IMR-90 (cell line): ENCODE measurements around the gene GNB1L. TPM values are rescaled to one million over a fixed set of nuclear protein-coding genes. Genes with fewer than 3 reads are reported as not detected.

Source experiments
- ATAC-seq: fragments of 200-7000 bp; cut with Tn5 transposase; 2 replicates; pipeline ENCODE4 v1.9.1; 2020; ENCODE audit warnings: low read depth, mild to moderate bottlenecking, moderate library complexity
- BruUV-seq: library from RNA; stranded (reverse); fragments of 400-500 nt; replicated peaks from 2 replicates; lab custom pipeline; 2021; lab: Mats Ljungman, UMichigan
- CTCF ChIA-PET: fragments of 300-600 bp; formaldehyde crosslinking; extraction: SDS; loops from one replicate; lab custom pipeline; 2021; ENCODE audit warnings: antibody characterized with exemption; lab: Yijun Ruan, JAX
- POLR2A ChIA-PET: fragments of 300-600 bp; sonication (Branson Sonifier 250); formaldehyde crosslinking; loops from one replicate; lab custom pipeline; 2022; ENCODE audit warnings: antibody characterized with exemption; ENCODE audit not compliant: unreplicated experiment; lab: Charles Lee
- DNase-seq: peaks from one replicate; pipeline ENCODE4 v3.0.0; 2013
- H2AFZ ChIP-seq: replicated peaks from 2 replicates; pipeline ENCODE3; 2013; ENCODE audit warnings: low read length, mild to moderate bottlenecking; ENCODE audit not compliant: poor library complexity
- H2AK5ac ChIP-seq: 2 replicates; pipeline ENCODE4 v1.6.1; 2013; ENCODE audit warnings: low read depth, low read length, inconsistent platforms
- H2AK9ac ChIP-seq: replicated peaks from 2 replicates; pipeline ENCODE3; 2013; ENCODE audit warnings: mild to moderate bottlenecking, low read depth, low read length, moderate library complexity; ENCODE audit not compliant: poor library complexity
- H2BK120ac ChIP-seq: 2 replicates; pipeline ENCODE4 v1.6.1; 2013; ENCODE audit warnings: low read depth, low read length, inconsistent platforms
- H2BK15ac ChIP-seq: 3 replicates; pipeline ENCODE4 v1.6.1; 2013; ENCODE audit warnings: low read depth, low read length, inconsistent platforms
- H2BK20ac ChIP-seq: 2 replicates; pipeline ENCODE4 v1.6.1; 2013; ENCODE audit warnings: low read depth, mild to moderate bottlenecking, inconsistent platforms, low read length, moderate library complexity
- H2BK5ac ChIP-seq: 2 replicates; pipeline ENCODE4 v1.6.1; 2013; ENCODE audit warnings: mild to moderate bottlenecking, low read depth, low read length, inconsistent platforms; ENCODE audit not compliant: poor library complexity, severe bottlenecking
- H3K14ac ChIP-seq: replicated peaks from 2 replicates; pipeline ENCODE4 v1.6.1; 2013; ENCODE audit warnings: low read depth, low read length, inconsistent platforms
- H3K18ac ChIP-seq: 2 replicates; pipeline ENCODE4 v1.6.1; 2013; ENCODE audit warnings: low read depth, low read length, control low read depth
- H3K23ac ChIP-seq: 2 replicates; pipeline ENCODE4 v1.6.1; 2013; ENCODE audit warnings: low read depth, low read length, inconsistent platforms
- H3K27ac ChIP-seq: 2 replicates; pipeline ENCODE4 v1.5.1; 2013; ENCODE audit warnings: mild to moderate bottlenecking, control low read depth, low read length; ENCODE audit not compliant: insufficient read depth
- H3K27me3 ChIP-seq: 2 replicates; pipeline ENCODE4 v1.6.1; 2013; ENCODE audit warnings: low read length; ENCODE audit not compliant: control insufficient read depth, insufficient read depth
- H3K36me3 ChIP-seq: 2 replicates; pipeline ENCODE4 v1.6.1; 2013; ENCODE audit warnings: low read length, mixed read lengths; ENCODE audit not compliant: control insufficient read depth, insufficient read depth
- H3K4ac ChIP-seq: 2 replicates; pipeline ENCODE4 v1.6.1; 2013; ENCODE audit warnings: low read depth, low read length, inconsistent platforms
- H3K4me1 ChIP-seq: 2 replicates; pipeline ENCODE4 v1.6.1; 2013; ENCODE audit warnings: low read length, mixed read lengths; ENCODE audit not compliant: control insufficient read depth, insufficient read depth
- H3K4me2 ChIP-seq: 2 replicates; pipeline ENCODE4 v1.6.1; 2013; ENCODE audit warnings: low read depth, mild to moderate bottlenecking, control low read depth, low read length, moderate library complexity
- H3K4me3 ChIP-seq: 2 replicates; pipeline ENCODE4 v1.5.1; 2013; ENCODE audit warnings: low read depth, mild to moderate bottlenecking, control low read depth, low read length, moderate library complexity; ENCODE audit not compliant: insufficient read depth
- H3K56ac ChIP-seq: 2 replicates; pipeline ENCODE4 v1.6.1; 2013; ENCODE audit warnings: low read length, inconsistent platforms; ENCODE audit not compliant: insufficient read depth; ENCODE audit errors: extremely low read depth
- H3K79me1 ChIP-seq, 2 experiments: 2 replicates each; pipeline ENCODE4 v1.6.1; 2013; ENCODE audit warnings: low read length in 2 of 2, inconsistent platforms in 1 of 2, low read depth in 1 of 2
- H3K9ac ChIP-seq: 2 replicates; pipeline ENCODE4 v1.6.1; 2013; ENCODE audit warnings: low read depth, low read length, control low read depth
- H3K9me1 ChIP-seq: 2 replicates; pipeline ENCODE4 v1.6.1; 2013; ENCODE audit warnings: low read length, inconsistent platforms; ENCODE audit not compliant: insufficient read depth
- H3K9me3 ChIP-seq: 2 replicates; pipeline ENCODE4 v1.6.1; 2013; ENCODE audit warnings: low read length; ENCODE audit not compliant: control insufficient read depth, insufficient read depth
- H4K20me1 ChIP-seq: 2 replicates; pipeline ENCODE4 v1.6.1; 2013; ENCODE audit warnings: low read length, inconsistent platforms; ENCODE audit not compliant: insufficient read depth
- H4K5ac ChIP-seq: 2 replicates; pipeline ENCODE4 v1.6.1; 2013; ENCODE audit warnings: mild to moderate bottlenecking, low read depth, low read length, control low read depth
- H4K8ac ChIP-seq, 2 experiments: 2 replicates each; pipeline ENCODE4 v1.6.1; 2013; ENCODE audit warnings: low read depth in 2 of 2, low read length in 2 of 2, control low read depth in 1 of 2, inconsistent platforms in 1 of 2
- H4K91ac ChIP-seq: 2 replicates; pipeline ENCODE4 v1.6.1; 2013; ENCODE audit warnings: low read depth, low read length, inconsistent platforms; ENCODE audit not compliant: insufficient read depth
- CEBPB ChIP-seq: IDR thresholded peaks from 2 replicates; pipeline ENCODE4 v1.6.1; 2012; ENCODE audit warnings: low read depth, low read length, improper control_type of control experiment
- CHD1 ChIP-seq: IDR thresholded peaks from 2 replicates; pipeline ENCODE4 v1.6.1; 2012; ENCODE audit warnings: low read depth, low read length, improper control_type of control experiment
- CTCF ChIP-seq: conservative IDR thresholded peaks from 2 replicates; pipeline ENCODE4 v1.5.1; 2012; ENCODE audit warnings: mild to moderate bottlenecking, low read depth, low read length, improper control_type of control experiment
- ELK1 ChIP-seq: fragments of 150-350 bp; IDR thresholded peaks from 2 replicates; pipeline ENCODE4 v1.6.1; 2016; ENCODE audit warnings: low read depth, mild to moderate bottlenecking, low read length, moderate library complexity, borderline replicate concordance
- FOS ChIP-seq: fragments of 150-350 bp; IDR thresholded peaks from 2 replicates; pipeline ENCODE4 v1.6.1; 2016; ENCODE audit warnings: low read depth, low read length
- MAFK ChIP-seq: IDR thresholded peaks from 2 replicates; pipeline ENCODE4 v1.6.1; 2012; ENCODE audit warnings: low read depth, low read length, improper control_type of control experiment
- MAZ ChIP-seq: IDR thresholded peaks from 2 replicates; pipeline ENCODE4 v1.6.1; 2012; ENCODE audit warnings: low read depth, mild to moderate bottlenecking, low read length, improper control_type of control experiment, moderate library complexity, borderline replicate concordance
- POLR2A ChIP-seq: IDR thresholded peaks from 2 replicates; pipeline ENCODE4 v1.6.1; 2012; ENCODE audit warnings: mild to moderate bottlenecking, low read depth, low read length
- RCOR1 ChIP-seq: IDR thresholded peaks from 2 replicates; pipeline ENCODE4 v1.6.1; 2012; ENCODE audit warnings: mild to moderate bottlenecking, low read length, improper control_type of control experiment; ENCODE audit not compliant: insufficient replicate concordance
- WGBS, 2 experiments: methylation state at CpG; one replicate each; pipeline versions ENCODE4 v1.1.5 to v1.1.7; 2013; ENCODE audit warnings: missing lambda C conversion rate in 2 of 2; ENCODE audit not compliant: insufficient read length in 1 of 2; ENCODE audit errors: extremely low coverage in 2 of 2; 5-methylcytosine and 5-hydroxymethylcytosine counted together
- dilution Hi-C: fragments of 300-500 bp; cut with HindIII; formaldehyde crosslinking; loops from one replicate; pipeline ENCODE4 v1.14.3; 2018; ENCODE audit warnings: low sequenced_read_pairs; ENCODE audit not compliant: unreplicated experiment
- in situ Hi-C: fragments of 300-500 bp; cut with MboI; formaldehyde crosslinking; loops from 3 replicates; pipeline ENCODE4 v1.14.3; 2019; ENCODE audit warnings: low sequenced_read_pairs, inconsistent platforms, mixed read lengths
- intact Hi-C: fragments of 100-400 bp; cut with micrococcal nuclease; formaldehyde crosslinking; loops from 2 replicates; pipeline ENCODE4 v1.10.0; 2022
- polyA plus RNA-seq, 3 experiments: library from polyadenylated mRNA; depleted of rRNA; stranded (reverse); fragments of >200 nt; gene quantifications; 2 replicates each; pipeline ENCODE4 v1.2.3, GENCODE V29; 2012; ENCODE audit warnings: low replicate concordance in 1 of 3
- total RNA-seq: library from RNA; depleted of rRNA; stranded (reverse); fragments of >200 nt; gene quantifications from 2 replicates; pipeline ENCODE4 v1.2.3, GENCODE V29; 2012
- TF ChIP-seq, protein P1 (sequence below): fragments of 150-350 bp; IDR thresholded peaks from 2 replicates; pipeline ENCODE4 v1.6.1; 2017; ENCODE audit warnings: mild to moderate bottlenecking, antibody characterized with exemption, low read length, low read depth

Gene GNB1L
- total and polyA plus RNA-seq, 2 of the 4 experiments (the other 2 are of a cell fraction), result 2.5 to 4.4 TPM

GRCh38 chr22:19875531-19876313, 21.0 kb upstream of the GNB1L start (continued):
- TF ChIP-seq, protein P1, sequence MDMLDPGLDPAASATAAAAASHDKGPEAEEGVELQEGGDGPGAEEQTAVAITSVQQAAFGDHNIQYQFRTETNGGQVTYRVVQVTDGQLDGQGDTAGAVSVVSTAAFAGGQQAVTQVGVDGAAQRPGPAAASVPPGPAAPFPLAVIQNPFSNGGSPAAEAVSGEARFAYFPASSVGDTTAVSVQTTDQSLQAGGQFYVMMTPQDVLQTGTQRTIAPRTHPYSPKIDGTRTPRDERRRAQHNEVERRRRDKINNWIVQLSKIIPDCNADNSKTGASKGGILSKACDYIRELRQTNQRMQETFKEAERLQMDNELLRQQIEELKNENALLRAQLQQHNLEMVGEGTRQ, result no peak

- Histone ChIP-seq H2AK9ac (no peak overlapping the region), H3K18ac (no peak overlapping the region), H3K27ac (no peak overlapping the region), H3K4ac (peak overlapping the region; percentile 16; the same call in 1 of the 2 replicates), H2BK15ac (no peak overlapping the region), H3K14ac (no peak overlapping the region), H4K20me1 (no peaks in the 10 kb centered on the region), H2BK20ac (no peak overlapping the region), H3K9me3 (no peaks in the 10 kb centered on the region), H2BK120ac (peak overlapping the region; percentile 46), H3K36me3 (peaks cover 1% of the 10 kb centered on the region; the same call in 1 of the 2 replicates), H3K23ac (no peak overlapping the region; the same call in 1 of the 2 replicates), H3K9me1 (peaks cover 21% of the 10 kb centered on the region), H3K4me1 (peaks cover 26% of the 10 kb centered on the region), H2AK5ac (peak overlapping the region; percentile 15; the same call in 1 of the 2 replicates), H4K91ac (no peak overlapping the region), H4K8ac (no peak overlapping the region), H3K79me1 (peaks cover 10 to 27% of the 10 kb centered on the region in 2 experiments; a peak in 3 of 4 replicates), H3K4me2 (no peak overlapping the region), H3K9ac (no peak overlapping the region), H3K4me3 (no peak overlapping the region), H4K5ac (no peak overlapping the region), H2BK5ac (no peak overlapping the region), H2AFZ (no peak overlapping the region), H3K27me3 (no peaks in the 10 kb centered on the region), H3K56ac (no peak overlapping the region)
- dilution Hi-C loops (no loop called here), intact Hi-C loops (no loop called here), in situ Hi-C loops (no loop called here)
- 88% methylated on average over 3 of the region's 12 CpGs; no CpG with 5 or more reads in 1 of the 2 experiments for WGBS, 2 experiments
- DNase-seq (no peak), ATAC-seq (no peak)
- no TSS peak for BruUV-seq
- CTCF ChIA-PET, result no interaction called here
- POLR2A ChIA-PET, result no interaction called here
- TF ChIP-seq ELK1 (no peak), POLR2A (no peak), CEBPB (no peak), MAFK (no peak), RCOR1 (no peak), MAZ (no peak), CHD1 (no peak), FOS (no peak), CTCF (no peak)
- TF ChIP-seq, protein P1, result no peak
Measured at GRCh38 chr22:19875061-19875530, 20.4 kb upstream of the GNB1L start.
